Astrocyte (in vitro differentiated cells and primary cell): Measurements from ENCODE around the gene SLC38A10.

Experiments used
- EZH2 ChIP-seq: IDR thresholded peaks from 2 replicates; pipeline ENCODE4 v1.6.1; 2012; ENCODE audit warnings: mild to moderate bottlenecking, low read length, inconsistent platforms; ENCODE audit not compliant: insufficient read depth
- TF ChIP-seq, protein P1 (sequence below): IDR thresholded peaks from 2 replicates; pipeline ENCODE4 v1.5.1; 2011; ENCODE audit warnings: low read depth, mild to moderate bottlenecking, inconsistent platforms, low read length, moderate library complexity; ENCODE audit not compliant: insufficient read depth

DNA sequence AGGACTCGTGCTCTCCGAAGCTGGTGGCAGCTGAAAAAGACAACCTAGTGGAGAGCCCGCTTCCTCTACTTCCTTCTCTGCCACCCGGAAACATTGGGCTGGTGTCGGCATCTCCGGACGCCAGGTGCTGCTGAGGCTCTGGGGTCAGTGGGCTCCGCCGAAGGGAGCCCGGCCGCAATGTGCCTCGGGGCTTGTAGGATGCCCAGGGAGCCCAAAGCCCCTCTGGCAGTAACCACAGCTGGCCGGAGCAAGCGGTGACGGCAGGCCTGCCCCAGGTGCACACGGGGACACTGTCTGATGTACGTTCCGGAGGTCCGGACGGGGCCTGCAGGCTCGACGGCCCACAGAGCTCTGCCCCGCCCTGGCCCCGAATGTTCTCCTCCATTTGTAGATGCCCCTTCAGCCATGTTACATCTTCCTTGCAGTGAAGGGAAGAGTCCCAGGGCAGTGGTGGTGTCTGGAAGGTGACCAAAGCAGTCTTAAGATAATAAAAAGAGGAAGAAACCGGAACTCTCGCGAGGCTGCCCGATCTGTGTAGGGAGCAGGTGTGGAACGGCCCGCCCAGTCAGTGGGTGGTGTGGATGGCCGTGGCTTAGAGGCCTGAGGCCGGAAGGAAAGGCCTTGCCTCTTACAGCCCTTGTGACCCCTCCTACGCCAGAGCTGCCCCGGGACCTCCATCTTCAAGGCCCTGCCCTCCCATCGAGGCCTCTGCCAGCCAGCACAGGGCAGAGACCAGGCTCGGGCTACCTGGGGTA, 33.3 kb downstream of the SLC38A10 start:
- TF ChIP-seq EZH2, result no peak
- TF ChIP-seq, protein P1, sequence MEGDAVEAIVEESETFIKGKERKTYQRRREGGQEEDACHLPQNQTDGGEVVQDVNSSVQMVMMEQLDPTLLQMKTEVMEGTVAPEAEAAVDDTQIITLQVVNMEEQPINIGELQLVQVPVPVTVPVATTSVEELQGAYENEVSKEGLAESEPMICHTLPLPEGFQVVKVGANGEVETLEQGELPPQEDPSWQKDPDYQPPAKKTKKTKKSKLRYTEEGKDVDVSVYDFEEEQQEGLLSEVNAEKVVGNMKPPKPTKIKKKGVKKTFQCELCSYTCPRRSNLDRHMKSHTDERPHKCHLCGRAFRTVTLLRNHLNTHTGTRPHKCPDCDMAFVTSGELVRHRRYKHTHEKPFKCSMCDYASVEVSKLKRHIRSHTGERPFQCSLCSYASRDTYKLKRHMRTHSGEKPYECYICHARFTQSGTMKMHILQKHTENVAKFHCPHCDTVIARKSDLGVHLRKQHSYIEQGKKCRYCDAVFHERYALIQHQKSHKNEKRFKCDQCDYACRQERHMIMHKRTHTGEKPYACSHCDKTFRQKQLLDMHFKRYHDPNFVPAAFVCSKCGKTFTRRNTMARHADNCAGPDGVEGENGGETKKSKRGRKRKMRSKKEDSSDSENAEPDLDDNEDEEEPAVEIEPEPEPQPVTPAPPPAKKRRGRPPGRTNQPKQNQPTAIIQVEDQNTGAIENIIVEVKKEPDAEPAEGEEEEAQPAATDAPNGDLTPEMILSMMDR, result no peak
